Measurements from ENCODE around the gene MAP3K10.

The MAP3K10 gene

DNA sequence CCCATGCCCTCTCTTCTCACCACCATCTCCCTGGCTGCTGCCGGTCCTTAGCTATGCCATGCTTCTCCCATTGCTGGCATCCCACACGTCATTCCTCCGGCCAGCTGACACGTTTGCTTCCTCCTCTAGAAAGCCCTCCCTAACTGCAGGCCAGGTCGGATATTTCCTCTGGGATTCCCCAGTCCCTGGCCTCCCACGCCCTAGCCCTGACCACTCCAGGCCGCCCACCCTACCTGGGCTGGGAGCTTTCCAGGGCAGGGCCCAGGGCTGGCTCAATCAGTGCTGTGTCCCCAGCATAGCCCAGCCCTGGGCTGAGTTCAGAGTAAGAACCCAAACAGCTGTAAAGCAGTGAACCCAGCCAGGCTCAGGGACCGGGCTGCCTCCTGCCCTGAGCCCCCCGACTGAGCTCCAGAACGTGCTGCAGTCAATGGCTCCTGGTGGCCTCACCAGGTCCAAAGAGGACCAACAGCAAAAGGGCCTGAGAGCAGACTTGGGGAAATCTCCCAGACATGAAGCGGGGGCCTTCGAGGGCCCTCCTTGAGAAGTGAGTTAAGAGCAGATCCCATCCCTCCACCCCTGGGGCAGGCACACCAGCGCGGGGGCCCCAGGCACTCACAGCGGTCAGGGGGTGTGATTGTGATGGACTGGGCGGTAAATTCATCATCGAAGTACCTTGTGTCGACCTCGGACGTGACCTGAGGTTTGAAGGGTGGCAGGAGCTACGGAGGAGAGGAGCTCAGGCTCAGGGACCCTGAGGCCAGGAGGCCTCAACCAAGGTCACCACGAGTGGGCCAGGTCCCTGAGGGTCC lies 43.4 kb downstream of the MAP3K10 start:
- no peak for DNase-seq

DNA sequence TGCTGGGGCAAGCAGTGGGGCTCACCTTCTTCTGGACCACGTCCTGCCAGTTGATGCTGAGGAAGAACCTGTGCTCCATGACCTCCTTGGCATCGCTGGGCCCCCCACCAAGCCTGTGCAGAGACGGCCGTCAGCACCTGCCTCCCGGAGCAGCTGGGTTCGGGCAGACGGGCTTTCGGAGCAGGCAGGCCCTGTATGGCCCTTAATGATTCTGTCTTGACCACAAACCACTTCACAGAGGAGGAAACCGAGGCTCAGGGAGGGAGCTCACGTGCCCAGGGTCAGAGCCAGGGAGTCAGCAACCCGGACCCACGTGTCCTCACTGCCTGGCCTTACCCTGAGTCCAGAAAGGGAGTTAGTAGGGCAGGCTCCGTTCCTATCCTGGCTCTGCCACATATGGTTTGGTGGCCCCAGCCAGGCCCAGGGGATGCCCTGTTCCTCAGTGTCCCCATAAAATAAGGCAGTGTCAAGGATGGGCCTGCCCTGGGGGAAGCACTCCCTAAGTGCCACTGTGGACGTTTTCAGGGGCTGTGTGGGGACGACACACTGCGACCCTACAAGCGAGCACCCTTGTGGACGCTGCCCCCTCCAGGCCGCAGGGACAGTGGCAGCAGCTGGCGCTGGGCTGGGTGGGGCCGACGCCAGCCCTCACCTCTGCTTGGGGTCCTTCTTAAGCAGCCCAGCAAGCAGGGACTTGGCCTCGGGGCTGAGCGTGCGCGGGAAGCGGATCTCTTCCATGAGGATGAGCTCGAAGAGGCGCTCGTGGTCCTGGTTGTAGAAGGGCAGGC lies 44.2 kb downstream of the MAP3K10 start:
- no peak for DNase-seq

DNA sequence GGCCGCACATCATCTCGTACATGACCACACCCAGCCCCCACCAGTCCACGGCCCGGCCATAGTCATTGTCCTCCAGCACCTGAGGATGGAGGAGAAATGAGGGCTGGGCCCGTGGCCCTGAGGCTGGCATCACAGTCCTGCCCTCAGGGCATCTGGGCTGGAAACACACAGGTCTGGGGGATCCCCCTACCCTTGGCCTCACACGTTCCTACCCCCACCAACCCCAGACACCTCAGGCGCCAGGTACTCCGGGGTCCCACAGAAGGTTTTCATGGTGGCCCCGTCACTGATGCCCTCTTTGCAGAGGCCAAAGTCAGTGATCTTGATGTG lies 44.8 kb downstream of the MAP3K10 start:
- DNase-seq, result no peak

DNA sequence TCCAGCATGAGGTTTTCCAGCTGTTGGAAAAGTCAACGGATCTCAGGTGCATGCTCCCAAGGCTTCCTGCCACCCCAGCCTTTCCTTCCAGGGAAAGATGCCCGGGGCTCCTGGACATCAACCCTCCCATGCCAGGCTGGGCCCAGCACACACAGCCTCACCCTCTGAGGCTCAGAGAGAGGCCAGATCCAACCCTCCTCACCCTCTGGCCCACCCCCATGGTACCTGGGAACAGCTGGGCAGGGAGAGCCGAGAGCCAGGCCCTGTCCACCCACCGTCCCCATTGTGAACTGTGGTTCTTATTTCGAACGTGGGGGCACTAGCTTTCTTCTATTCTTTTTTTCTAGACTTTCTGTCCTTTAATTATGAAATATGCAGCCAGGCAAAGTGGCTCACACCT lies 45.1 kb downstream of the MAP3K10 start:
- no peak for DNase-seq

DNA sequence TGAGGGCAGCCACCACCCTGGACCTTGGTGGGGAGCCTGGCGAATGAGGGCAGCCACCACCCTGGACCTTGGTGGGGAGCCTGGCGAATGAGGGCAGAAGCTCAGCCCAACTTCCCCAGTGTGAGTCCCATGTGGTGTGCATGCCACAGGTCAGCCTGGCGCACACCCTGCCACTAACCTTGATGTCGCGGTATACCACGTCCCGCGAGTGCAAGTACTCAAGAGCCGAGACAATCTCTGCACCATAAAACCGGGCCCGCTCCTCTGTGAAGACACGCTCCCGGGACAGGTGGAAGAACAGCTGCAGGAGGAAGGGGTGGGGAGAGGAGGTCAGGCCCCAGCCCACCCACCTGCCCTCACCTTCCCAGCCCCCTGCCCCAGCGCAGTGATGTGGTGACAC lies 46.6 kb downstream of the MAP3K10 start:
- no peak for DNase-seq

DNA sequence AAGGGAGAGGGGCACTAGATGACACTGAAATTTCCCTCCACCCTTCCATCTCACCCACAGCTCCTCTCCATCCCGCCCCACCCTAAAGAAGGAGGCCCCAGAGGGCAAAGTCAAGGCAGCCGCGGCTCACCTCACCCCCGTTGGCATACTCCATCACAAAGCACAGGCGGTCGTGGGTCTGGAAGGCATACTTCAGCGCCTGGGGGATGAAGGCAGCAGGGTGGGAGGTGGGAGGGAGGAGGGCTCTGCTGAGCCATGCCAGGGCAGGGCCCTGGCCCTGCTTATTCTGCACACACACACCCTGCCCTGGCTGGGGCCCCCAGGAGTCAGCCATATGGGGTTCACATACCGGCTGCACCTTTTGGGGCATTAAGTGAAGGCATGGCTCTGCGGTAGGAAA lies 47.5 kb downstream of the MAP3K10 start:
- no peak for DNase-seq

DNA sequence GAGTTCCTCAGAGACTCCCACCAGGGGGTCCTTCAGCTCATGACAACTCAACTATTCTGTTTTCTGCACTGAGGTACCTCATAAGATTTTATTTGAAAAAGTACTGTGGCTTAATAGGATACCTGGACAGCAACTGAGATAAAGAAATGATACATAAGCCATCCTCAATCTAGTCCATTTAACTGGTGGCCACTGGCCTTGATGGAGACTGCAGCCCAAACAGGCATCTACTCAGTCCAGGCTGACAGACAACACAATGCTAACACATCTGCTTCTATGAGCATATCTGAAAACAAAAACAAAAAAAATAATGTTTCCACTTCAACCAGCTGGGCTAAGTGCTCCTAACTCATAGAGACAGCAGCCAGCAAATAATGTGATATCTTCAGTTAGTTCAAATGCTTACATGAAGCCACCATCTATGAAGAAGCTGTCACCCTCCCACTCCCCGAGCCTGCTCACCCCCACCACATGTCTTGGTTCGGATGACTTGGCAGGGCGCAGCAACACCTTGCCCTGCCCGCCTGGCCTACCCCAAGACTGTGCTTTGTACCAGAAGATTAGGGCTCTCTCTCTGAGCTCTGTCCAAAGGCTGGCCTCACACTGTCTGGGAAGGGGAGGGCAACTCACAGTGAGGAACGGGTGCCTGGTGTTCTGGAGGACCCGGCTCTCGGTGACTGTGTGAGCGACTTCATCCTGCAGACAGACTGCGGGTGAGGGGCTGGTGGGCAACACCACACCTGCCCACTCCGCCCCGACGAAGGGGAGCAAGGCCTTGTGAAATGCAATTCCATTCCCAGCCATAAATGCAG lies 48.4 kb downstream of the MAP3K10 start:
- DNase-seq, result no peak

DNA sequence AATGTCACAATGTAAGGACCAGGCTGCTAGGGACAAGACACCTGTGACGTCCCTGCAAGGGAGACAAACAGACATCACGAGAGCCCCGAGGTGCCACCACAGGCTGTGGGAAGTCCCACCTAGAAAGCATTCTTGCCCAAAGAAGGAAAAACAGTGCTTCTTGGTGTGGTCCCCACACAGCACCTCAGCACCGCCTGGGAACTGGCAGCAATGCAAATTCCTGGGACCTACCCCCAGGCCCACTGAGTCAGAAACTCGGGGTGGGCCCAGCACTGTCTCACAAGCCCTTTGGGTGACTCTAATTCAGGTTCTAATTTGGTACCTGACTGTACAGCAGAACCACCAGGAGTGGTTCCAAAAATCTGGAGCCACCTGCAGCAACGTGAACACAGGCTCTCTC lies 49.1 kb downstream of the MAP3K10 start:
- DNase-seq, result no peak

DNA sequence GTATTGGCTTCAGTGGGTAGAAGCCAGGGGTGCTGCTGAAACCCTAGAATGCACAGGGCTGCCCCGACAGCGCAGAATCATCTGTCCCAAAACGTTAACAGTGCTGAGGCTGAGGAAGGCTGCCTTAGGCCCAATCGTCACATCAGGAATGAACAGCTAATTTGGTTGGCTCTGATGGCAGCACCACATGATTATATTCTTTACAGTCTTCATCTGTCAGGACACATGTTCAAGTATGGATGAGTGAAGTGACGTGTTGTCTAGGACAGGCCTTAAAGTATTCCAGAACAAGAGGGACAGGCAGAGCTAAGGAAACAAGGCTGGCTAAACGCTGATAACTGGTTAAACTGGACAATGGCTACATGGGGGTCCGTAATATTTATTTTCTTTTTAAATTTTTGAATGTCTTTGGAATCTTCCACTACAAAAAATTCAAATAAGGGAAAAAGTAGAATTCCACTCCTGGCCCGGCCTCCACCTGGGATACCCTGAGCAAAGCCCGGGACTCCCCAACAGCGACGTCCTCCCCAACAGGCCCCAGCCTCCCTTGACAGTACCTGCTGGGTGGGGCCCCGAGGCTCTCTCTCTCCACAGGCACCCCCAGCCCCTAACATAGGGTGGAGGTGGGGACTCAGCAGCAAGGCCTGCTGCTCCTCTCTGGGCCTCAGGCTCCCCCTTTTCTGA lies 50.0 kb downstream of the MAP3K10 start:
- no peak for DNase-seq

DNA sequence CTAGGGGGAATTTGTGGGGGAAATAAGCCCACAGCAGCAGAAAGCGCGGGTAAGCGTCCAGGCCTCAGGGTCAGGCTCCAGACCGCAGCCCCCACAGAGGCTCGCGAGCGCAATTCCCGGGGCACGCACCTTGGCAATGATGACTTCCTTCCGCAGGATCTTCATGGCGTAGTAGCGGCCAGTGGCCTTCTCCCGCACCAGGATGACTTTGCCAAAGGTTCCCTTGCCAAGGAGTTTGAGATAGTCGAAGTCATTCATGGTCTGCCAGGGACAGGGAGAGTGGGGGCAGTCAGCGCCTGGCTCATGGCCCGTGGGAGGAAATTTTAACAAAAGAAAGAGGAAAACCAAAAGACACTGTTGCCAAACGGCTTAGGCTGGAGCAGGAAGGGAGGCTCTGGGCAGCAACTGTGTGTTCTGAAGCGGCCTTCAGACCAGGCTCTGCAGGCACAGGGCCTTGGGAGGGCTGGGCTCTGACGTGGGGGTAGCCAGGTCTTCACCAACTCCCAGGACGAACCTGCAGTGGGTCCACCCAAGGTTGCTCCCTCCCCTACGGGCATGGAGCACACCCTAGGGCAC lies 50.7 kb downstream of the MAP3K10 start:
- no peak for DNase-seq

DNA sequence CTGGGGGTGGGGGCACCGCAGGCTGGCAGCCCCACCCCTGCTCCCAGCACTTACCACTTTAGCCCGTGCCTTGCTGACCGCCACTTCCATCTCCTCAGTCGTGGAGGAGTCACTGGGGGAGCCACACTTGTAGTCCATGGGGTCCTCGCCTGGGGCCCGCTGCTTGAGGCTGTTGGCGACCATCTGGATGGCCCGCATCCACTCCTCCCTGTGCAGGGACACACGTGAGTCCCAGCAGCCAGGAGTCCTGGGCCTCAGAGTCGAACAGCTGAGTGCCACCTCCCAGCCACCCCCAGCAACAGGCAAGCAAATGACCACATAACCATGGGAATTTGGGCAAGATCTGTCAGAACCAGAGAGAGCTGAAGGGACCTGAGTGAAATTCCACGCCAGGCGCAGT lies 51.3 kb downstream of the MAP3K10 start:
- DNase-seq, result no peak

DNA sequence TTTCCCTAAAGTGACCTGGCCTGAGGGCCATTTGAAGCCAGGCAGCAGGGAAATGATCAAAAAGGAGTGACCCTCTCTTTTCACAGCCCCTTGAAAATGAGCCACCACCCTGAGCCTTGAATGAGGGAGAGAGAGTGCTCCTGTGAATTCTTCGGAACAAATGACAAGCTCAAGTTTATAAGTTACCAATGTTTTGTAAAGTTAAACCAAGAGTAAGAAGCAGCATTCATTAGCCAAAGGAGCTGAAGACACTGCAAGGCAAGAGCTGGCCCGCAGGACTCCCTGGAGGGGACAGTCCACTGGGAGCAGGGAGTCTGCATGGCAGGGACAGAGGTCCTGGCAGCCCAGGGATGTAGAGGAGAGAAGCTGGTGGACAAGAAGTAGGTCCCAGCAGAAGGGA lies 52.0 kb downstream of the MAP3K10 start:
- DNase-seq, result no peak

DNA sequence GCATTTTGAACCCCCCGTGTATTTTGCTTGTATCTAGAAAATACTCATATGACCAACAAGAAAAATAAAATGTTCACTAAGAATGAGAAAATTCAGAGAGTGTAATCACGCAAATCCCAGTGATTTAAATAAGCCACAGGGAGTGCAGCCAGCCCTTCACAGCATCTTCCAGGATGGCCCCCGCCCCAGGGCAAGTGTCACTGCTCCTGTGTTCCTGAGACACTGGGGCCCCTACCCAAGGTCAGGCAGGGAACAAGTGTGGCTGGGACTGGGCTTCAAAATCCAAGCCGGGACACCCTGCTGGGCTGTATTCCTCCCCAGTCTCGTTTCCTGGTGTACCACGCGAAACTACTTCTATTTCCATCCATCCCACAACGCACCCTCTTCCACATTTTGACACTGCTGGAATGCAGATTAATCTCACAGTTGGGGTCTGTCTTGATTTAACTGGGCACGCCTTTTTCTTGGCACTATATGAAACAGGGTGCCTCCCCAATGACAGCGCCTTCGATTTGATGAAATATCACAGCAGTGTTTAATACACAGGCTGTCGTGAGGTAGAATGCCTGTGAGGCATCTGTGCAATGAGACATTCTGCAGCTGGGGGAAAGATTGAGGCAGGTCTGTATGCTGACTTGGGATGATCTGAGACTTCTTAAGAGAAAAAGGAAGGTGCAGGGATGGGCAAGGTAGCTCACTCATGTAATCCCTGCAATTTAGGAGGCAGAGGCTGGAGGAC lies 53.5 kb downstream of the MAP3K10 start:
- DNase-seq, result no peak

DNA sequence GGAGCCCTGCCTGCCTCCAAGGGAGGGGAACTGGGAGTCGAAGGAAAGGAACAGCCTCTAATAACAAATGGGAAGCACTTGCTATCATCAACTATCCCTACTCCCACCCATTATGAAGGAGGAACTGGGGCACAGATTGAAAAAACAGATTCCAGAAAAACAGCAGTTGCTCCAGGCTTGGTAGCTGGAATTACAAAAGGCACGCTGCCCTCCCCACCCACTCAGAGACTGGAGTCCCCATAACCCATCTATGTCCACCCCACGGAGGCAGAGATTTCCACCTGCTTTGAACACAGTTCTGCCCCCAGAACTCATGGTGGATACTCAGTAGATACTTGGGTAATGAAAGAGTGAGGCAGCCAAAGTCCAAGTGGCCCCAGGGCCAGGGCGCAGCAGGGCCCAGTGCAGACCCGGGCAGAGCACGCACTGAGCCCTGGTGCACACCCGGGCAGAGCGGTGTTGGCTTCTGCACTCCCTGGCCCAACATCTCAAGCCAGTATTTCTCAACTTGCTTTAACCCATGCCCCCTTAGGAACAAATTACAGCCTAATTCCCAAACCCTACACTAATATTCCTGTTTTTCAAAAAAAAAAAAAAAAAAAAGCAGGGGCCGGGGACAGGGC lies 54.4 kb downstream of the MAP3K10 start:
- DNase-seq, result no peak

DNA sequence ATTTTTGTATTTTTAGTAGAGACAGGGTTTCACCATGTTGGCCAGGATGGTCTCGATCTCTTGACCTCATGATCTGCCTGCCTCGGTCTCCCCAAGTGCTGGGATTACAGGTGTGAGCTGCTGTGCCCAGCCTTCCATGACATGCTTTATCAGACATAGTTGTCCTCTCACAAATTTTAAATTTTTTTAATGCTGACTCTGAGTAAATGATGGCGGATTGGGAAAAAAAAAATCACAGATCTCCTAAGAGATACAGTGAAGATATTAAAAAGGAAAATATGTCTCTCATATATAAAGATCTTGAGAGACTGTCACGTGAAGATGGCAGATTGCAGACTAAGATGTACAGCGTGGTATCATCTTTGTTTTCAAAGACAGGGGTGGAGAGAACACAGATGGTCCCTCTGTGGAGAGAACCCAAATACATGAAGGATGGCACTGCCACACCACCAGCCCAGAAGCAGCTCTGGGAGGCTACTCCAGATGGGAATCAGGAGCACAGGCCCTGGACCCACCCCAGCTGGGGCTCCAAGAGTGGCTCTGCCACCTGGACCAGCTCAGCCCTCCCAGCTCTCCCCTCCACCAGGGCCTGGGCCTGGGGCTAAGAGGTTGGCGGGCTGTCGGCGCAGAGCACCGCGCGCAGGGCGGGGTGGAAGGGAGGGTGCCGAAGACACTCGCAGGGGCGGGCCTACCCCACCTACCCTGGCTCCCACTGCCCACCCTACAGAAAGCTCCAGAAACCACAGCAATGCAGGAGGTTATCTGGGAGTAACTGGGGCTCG lies 55.3 kb downstream of the MAP3K10 start:
- DNase-seq, result no peak

DNA sequence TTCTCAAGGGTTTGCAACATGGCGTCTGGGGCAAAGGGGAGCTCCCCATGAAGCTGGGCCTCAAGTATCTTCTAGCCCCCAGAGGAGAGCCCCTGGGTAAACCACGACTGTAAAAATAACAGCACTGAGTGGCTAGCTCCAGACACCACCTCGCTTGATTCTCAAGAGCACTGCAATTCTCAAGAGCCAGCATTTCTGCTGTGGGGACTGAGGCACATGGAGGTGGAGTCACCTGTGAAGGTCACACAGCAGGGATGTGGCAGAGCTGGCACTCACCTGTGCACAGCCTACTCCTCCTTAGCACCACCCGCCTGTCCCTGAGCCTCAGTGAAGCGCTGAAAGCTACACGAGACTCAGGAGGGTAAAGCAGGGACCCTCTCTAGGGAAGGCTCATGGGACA lies 56.0 kb downstream of the MAP3K10 start:
- DNase-seq, result no peak

DNA sequence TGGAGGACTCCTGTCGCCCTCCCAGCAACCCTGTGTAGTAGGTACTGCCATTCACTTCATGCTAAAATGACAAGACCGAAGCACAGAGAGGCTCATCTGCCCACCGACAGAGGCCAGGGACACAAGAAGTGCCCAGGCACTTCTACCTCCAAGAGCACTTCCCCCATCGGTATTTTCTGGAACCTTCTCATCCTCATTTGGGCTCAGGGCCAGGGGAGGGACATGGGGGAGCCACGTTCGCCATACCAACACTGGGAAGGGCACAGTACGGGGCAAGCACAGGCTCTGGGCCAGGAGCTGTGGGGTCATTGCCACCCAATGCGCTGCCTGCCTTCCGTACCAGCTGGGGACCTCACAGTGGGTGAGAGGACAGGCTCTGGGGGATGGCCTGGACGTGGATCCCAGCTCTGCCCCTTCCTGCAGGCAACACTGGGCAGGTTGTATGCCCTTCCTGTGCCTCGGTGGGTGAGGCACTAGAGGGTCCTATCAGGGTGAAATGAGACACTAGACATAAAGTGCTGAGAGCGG lies 56.6 kb downstream of the MAP3K10 start:
- DNase-seq, result no peak

DNA sequence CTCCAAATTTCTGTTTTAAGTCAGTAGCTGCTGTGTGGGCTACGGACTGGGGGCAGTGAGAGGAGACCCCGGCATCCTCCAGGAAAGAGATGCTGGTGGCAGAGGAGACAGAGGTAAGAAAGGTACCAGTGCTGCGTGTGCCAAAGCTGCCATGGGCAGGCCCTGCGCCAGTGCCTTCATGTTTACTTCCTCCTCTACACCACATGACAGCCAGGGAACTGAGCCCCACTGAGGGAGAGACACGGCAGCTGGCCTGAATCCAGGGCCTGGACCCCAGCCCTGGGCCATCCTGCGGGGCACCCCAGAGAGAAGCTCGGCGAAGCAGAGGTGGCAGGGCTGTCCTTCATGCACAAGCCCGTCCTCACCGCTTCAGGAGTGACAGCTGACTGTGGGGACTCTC lies 58.0 kb downstream of the MAP3K10 start:
- no peak for DNase-seq

DNA sequence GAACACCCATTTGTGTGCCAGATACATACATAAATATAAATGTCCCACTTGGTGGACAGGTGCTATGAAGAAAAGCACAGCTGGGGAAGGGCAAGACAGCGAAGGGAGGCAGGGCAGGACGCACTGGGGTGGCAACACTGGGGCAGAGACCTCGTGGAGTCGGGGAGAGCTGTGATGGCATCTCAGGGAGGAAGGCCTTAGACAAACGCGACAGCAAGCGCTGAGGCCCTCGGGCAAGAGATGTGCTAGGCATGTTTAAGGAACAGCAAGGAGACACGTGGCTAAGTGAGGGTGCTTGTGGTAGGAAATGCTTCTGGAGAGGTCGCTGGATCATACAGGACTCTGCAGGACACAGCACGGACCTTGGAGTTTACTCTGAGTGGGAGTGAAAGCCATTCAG lies 58.6 kb downstream of the MAP3K10 start:
- no peak for DNase-seq

DNA sequence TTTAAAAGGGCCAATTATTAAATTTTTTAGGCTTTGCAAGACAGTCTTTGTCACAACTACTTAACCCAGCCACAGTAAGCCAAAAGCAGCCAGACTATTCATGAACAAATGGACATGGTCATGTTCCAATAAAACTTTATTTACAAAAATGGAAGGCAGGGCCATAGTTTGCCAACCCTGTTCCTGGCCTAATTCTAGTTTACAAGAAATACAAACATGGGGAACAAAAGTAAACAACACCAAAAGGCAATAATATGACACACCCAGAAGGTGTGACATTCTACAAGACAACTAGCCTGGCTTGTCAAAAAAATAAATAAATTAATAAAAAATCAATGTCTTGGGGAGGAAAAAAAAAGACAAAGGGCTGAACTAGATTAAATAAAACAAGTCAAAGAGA lies 60.0 kb downstream of the MAP3K10 start:
- DNase-seq, result no peak

All from GOT3 (cell line).